Central memory CD4-positive, alpha-beta T cell (primary cell): ENCODE measurements around the gene TMEM54.

Experiments
- DNase-seq: peaks from one replicate; pipeline ENCODE4 v3.0.0; 2022

The TMEM54 gene

GRCh38 chr1:32861904-32862695, 39.1 kb downstream of the TMEM54 start:
- no peak for DNase-seq

GRCh38 chr1:32860566-32860965, 40.6 kb downstream of the TMEM54 start:
- DNase-seq = no peak

- DNase-seq = no peak
These were observed 41.3 kb downstream of the TMEM54 start for GRCh38 chr1:32859915-32860314.

GRCh38 chr1:32858791-32859190, 42.4 kb downstream of the TMEM54 start:
- DNase-seq = no peak

- no peak for DNase-seq
These were observed 43.1 kb downstream of the TMEM54 start for GRCh38 chr1:32858136-32858535.

- DNase-seq = no peak
These were observed 45.1 kb downstream of the TMEM54 start for GRCh38 chr1:32855861-32856617.

- no peak for DNase-seq
These were observed 52.7 kb downstream of the TMEM54 start for GRCh38 chr1:32848354-32849063.
